Glutamatergic neuron (in vitro differentiated cells): ENCODE measurements around the gene ACTR3. TPM values are rescaled to one million over a fixed set of nuclear protein-coding genes. Genes with fewer than 3 reads are reported as not detected.

Source experiments
- DNase-seq: peaks from one replicate; pipeline ENCODE4 v3.0.0; 2022
- H3K27ac Mint-ChIP-seq: one replicate; pipeline ENCODE4 v1.8.0; 2020; ENCODE audit warnings: mild to moderate bottlenecking, mixed read lengths, inconsistent platforms; ENCODE audit not compliant: unreplicated experiment
- H3K27me3 Mint-ChIP-seq: one replicate; pipeline ENCODE4 v1.8.0; 2020; ENCODE audit warnings: mild to moderate bottlenecking, moderate library complexity, mixed read lengths, inconsistent platforms; ENCODE audit not compliant: unreplicated experiment
- H3K36me3 Mint-ChIP-seq: one replicate; pipeline ENCODE4 v1.8.0; 2020; ENCODE audit warnings: mild to moderate bottlenecking, mixed read lengths, inconsistent platforms; ENCODE audit not compliant: unreplicated experiment
- H3K4me1 Mint-ChIP-seq: one replicate; pipeline ENCODE4 v1.8.0; 2020; ENCODE audit warnings: mild to moderate bottlenecking, low read depth, mixed read lengths, inconsistent platforms; ENCODE audit not compliant: unreplicated experiment
- H3K4me3 Mint-ChIP-seq: one replicate; pipeline ENCODE4 v1.8.0; 2020; ENCODE audit warnings: mild to moderate bottlenecking, mixed read lengths, inconsistent platforms; ENCODE audit not compliant: unreplicated experiment
- H3K9me3 Mint-ChIP-seq: one replicate; pipeline ENCODE4 v1.8.0; 2020; ENCODE audit warnings: mild to moderate bottlenecking, moderate library complexity, mixed read lengths, inconsistent platforms; ENCODE audit not compliant: unreplicated experiment
- total RNA-seq: library from RNA; stranded (reverse); fragmentation: NEBNext Ultra II Directional; extraction: Animal tissue kit (Norgen Biotek cat#: 25700); gene quantifications from one replicate; pipeline ENCODE4 v1.2.1, GENCODE V29; 2021; ENCODE audit not compliant: unreplicated experiment
- TF ChIP-seq, protein P1 (sequence below): fragments of 200-600 bp; sonication (generic); IDR thresholded peaks from one replicate; pipeline ENCODE4 v1.5.0; 2021; ENCODE audit not compliant: partially characterized antibody, unreplicated experiment

Gene ACTR3
- total RNA-seq, 1 donor from 2014 or later = 154 TPM

DNA sequence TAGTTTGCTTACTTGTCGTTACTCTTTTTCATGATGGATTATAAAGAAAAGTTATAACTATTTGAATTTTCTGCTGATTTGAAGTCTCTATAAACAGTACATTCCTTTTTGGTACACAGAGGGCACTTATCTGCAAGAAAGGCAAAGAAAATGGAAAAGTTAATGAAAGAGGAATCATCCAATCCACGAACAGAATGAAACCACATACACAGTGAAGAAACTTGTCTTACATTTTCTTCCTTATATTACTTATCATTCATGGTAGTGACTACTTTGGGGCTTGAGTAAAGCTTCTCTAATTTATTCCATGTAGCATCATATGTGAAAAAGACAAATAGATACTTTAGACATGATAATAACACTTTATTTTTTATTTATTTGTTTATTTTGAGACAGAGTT, 14.8 kb upstream of the ACTR3 start:
- Mint-ChIP-seq H3K9me3 (no peaks in the 10 kb centered on the region), H3K27me3 (peaks cover 5% of the 10 kb centered on the region), H3K4me3 (no peak overlapping the region), H3K36me3 (no peaks in the 10 kb centered on the region), H3K4me1 (no peaks in the 10 kb centered on the region), H3K27ac (no peak overlapping the region)
- DNase-seq = no peak
- TF ChIP-seq, protein P1, sequence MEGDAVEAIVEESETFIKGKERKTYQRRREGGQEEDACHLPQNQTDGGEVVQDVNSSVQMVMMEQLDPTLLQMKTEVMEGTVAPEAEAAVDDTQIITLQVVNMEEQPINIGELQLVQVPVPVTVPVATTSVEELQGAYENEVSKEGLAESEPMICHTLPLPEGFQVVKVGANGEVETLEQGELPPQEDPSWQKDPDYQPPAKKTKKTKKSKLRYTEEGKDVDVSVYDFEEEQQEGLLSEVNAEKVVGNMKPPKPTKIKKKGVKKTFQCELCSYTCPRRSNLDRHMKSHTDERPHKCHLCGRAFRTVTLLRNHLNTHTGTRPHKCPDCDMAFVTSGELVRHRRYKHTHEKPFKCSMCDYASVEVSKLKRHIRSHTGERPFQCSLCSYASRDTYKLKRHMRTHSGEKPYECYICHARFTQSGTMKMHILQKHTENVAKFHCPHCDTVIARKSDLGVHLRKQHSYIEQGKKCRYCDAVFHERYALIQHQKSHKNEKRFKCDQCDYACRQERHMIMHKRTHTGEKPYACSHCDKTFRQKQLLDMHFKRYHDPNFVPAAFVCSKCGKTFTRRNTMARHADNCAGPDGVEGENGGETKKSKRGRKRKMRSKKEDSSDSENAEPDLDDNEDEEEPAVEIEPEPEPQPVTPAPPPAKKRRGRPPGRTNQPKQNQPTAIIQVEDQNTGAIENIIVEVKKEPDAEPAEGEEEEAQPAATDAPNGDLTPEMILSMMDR = no peak

DNA sequence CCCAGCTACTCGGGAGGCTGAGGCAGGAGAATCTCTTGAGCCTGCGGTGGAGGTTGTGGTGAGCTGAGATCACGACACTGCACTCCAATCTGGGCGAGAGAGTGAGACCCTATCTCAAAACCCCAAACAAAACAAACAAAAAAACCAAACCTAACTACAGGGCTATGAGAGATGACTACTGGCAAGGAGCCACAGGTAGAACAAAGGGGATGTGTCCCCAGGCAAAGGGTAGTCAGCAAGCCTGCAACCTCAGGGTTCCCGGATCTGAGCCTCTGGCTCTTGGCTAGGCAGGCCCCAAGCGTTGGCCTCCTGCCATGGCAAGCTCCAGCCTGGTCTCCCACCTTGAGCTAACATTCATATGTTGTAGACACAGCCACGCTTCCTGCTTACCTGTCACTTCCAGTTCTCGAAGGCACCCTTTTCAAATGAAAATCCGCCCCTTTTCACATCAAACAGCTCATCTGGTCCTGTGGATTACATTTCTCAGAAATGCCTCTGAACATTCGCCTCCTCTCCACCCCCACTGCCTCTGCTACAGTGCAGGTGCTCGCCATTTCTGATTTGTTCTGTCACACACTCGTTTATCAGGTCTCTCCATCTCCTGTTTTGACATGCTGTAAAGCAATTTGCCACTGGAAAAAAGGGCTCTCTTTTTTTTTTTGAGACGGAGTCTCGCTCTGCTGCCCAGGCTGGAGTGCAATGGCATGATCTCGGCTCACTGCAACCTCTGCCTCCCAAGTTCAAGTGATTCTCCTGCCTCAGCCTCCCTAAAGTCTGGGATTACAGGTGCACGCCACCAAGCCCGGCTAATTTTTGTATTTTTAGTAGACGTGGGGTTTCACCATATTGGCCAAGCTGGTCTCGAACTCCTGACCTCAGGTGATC, 13.1 kb upstream of the ACTR3 start:
- H3K36me3 Mint-ChIP-seq = no peaks in the 10 kb centered on the region
- H3K4me3 Mint-ChIP-seq = no peak overlapping the region
- TF ChIP-seq, protein P1 = no peak
- no peak overlapping the region for H3K27ac Mint-ChIP-seq
- DNase-seq = no peak
- no peaks in the 10 kb centered on the region for H3K9me3 Mint-ChIP-seq
- H3K4me1 Mint-ChIP-seq = no peaks in the 10 kb centered on the region
- peaks cover 5% of the 10 kb centered on the region for H3K27me3 Mint-ChIP-seq

DNA sequence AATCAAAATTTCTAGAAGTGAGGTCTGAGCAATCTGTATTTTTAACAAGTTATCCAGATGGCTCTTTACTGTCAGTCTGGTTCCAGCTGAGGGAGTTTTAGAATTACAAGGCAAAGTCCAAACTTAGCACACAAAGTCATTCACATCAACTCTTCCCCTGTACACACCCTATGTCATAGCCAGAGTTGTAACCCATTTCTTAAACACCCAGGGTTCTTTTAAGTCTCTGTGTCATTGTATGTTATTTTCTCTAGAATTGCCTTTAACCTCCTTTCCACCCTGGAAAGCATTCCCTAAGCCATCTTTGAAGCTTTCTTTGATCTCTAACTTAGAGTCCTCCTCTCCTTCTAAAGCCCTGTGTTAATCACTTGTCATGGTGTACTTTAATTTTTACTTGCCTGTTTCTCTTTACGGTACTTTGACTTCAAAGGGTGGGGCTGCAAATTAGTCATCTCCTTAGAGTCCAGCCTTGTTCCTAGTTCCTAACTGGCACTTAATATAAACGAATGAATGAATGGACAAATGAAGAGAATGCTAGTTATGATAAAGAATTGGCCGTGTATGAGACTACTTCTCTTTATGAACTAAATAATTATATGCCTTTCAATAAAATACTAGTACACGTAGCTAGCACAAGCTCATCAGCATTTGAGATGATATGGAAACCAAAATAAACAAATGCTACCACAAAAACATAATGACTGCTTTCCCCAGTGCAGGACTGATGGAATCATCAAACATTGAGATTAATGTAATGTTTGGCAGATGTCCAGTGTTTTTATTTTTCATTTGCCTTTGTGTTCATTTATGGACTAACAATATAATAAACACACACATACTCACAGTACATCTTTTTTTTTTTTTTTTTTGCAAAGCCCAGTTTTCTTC, 11.9 kb upstream of the ACTR3 start:
- DNase-seq = no peak
- H3K4me1 Mint-ChIP-seq = no peaks in the 10 kb centered on the region
- TF ChIP-seq, protein P1 = no peak
- peaks cover 3% of the 10 kb centered on the region for H3K27me3 Mint-ChIP-seq
- no peaks in the 10 kb centered on the region for H3K36me3 Mint-ChIP-seq
- H3K27ac Mint-ChIP-seq = no peak overlapping the region
- H3K4me3 Mint-ChIP-seq = no peak overlapping the region
- no peaks in the 10 kb centered on the region for H3K9me3 Mint-ChIP-seq

DNA sequence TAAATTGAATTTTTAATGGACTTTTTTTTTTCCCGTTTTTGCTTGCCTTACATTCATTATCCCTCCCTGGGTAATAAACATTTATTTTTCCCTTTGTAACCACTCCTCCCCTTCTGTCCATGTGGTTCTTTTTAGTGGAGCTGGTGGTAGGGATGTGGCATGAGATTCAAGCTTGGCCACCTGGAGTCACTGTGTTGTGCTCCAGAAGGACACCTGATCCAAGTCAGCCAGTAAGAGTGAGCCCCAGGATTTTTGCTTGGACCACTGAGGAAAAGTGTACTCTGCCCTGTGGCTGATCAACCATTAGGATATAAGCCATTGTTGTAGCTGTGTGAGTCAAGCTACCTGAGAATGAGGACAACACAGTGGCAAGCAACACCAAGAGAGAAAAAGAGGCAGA, 11.1 kb upstream of the ACTR3 start:
- Mint-ChIP-seq H3K9me3 (no peaks in the 10 kb centered on the region), H3K36me3 (no peaks in the 10 kb centered on the region), H3K27me3 (peaks cover 3% of the 10 kb centered on the region), H3K4me1 (no peaks in the 10 kb centered on the region), H3K27ac (no peak overlapping the region), H3K4me3 (no peak overlapping the region)
- TF ChIP-seq, protein P1 = no peak
- DNase-seq = no peak

DNA sequence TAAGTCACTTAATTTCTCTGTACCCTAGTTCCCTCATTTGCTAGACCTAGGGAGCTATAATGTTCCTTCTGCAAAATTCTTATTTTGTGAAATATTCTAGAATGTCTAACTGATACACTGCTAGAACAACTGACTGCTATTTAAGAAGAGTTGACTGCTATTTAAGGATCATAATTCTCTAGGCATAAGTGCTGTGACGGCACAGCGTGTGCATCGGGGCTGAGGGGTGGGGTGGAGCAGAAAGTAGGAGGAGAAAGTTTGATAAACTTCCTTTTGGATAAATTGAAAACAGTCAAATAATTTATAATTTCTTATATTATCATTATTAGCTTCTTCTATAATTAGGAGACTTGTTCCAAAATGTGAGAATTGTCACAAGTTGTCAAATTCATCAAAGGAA, 10.4 kb upstream of the ACTR3 start:
- Mint-ChIP-seq H3K9me3 (no peaks in the 10 kb centered on the region), H3K36me3 (no peaks in the 10 kb centered on the region), H3K4me1 (no peaks in the 10 kb centered on the region), H3K4me3 (no peak overlapping the region), H3K27ac (no peak overlapping the region), H3K27me3 (peaks cover 3% of the 10 kb centered on the region)
- TF ChIP-seq, protein P1 = no peak
- DNase-seq = no peak
